ENCODE results near the gene MYMK.

DNA sequence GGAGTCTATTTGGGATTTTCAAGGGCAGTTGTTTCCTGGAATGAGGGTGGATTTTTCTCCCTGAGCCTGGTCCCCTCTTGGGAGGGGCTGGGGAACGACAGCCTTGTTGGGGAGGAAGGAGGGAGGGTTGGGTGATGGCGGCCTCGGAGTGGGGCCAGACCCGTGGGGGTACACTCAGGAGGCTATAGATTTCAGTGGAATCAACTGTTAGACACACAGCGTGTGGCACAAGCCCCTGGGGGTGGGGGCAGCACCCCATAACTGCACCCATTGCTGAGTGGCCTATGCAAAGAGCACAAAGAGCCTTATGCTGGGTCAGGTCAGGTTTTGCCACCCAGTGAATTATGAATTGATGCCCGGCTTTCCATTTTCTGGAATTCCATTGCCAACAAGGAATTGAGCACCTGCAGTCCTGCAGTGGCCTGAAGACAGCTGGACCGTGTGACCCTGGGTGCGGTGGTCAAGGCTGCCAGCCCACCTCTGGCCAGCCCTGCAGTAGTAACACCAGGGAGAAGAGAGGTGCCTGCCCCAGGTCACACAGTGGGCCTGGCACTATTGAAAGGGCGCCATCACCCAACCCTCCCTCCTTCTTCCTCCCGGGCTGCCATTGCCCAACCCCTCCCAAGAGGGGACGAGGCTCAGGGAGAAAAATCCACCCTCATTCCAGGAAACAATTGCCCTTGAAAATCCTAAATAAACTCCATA is 8.4 kb downstream of the MYMK start:
- TF ChIP-seq, protein P1, sequence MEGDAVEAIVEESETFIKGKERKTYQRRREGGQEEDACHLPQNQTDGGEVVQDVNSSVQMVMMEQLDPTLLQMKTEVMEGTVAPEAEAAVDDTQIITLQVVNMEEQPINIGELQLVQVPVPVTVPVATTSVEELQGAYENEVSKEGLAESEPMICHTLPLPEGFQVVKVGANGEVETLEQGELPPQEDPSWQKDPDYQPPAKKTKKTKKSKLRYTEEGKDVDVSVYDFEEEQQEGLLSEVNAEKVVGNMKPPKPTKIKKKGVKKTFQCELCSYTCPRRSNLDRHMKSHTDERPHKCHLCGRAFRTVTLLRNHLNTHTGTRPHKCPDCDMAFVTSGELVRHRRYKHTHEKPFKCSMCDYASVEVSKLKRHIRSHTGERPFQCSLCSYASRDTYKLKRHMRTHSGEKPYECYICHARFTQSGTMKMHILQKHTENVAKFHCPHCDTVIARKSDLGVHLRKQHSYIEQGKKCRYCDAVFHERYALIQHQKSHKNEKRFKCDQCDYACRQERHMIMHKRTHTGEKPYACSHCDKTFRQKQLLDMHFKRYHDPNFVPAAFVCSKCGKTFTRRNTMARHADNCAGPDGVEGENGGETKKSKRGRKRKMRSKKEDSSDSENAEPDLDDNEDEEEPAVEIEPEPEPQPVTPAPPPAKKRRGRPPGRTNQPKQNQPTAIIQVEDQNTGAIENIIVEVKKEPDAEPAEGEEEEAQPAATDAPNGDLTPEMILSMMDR (IDR thresholded peaks at IDR 0.05 in 8 of 11, conservative IDR thresholded peaks at IDR 0.05 in 3 of 11), result no peak
- no peak for TF ChIP-seq POLR2A (IDR thresholded peaks at IDR 0.05)

All from spleen (tissue), 7 donors.